Erythroblast (primary cell): Measurements from ENCODE around the gene COMMD10.

ENCODE experiments used
- GATA1 ChIP-seq: IDR thresholded peaks from 2 replicates; pipeline ENCODE4 v1.6.1; 2011; ENCODE audit warnings: low read depth, mild to moderate bottlenecking, control low read depth, low read length, moderate library complexity
- POLR2A ChIP-seq: IDR thresholded peaks from 2 replicates; pipeline ENCODE4 v1.6.1; 2011; ENCODE audit warnings: mild to moderate bottlenecking, low read length

DNA sequence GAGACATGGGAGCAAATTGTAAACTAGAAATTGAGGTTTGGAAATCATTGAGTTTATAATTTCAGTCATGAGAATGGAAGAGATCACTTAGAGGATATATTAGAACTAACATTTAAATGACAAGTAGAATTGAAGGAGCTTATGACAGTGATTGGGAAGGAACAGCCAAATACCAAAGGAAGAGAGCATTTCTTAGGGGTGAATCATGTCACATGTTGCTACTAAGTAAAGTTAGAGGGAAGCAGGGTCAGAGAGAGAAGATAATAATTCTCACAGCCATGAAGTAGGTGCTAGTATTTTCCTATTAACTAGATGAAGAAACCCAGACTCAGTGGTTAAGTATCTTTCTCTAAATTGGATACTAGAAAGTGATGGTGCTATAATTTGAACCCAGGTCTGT, 59.3 kb downstream of the COMMD10 start:
- no peak for TF ChIP-seq POLR2A
- no peak for TF ChIP-seq GATA1
